Endometrial microvascular endothelial cells (primary cell): ENCODE measurements around the gene NR1H3. TPM values are rescaled to one million over a fixed set of nuclear protein-coding genes. Genes with fewer than 3 reads are reported as not detected.
"Not testable (repeated sequence)": the region's sequence is repeated elsewhere in the genome, so short reads cannot be mapped to it uniquely, and the experiment has no call there.

Experiments
- in situ Hi-C: cut with HindIII; loops from 2 replicates; pipeline ENCODE4 v1.10.0; 2017; ENCODE audit warnings: low sequenced_read_pairs, low pct_unique_long_range_greater_than_20kb; ENCODE audit errors: inconsistent ontology term
- total RNA-seq: library from RNA; depleted of rRNA; stranded (reverse); fragments of >200 nt; gene quantifications from one replicate; pipeline ENCODE4 v1.2.3, GENCODE V29; 2015; ENCODE audit errors: inconsistent ontology term

Gene NR1H3
- total RNA-seq, 1 donor from 2014 or later: 4.6 TPM

- in situ Hi-C loops: no loop called here
Measured at GRCh38 chr11:47285969-47286770, 28.4 kb downstream of the NR1H3 start.

- in situ Hi-C loops: no loop called here
Measured at GRCh38 chr11:47288066-47288465, 30.3 kb downstream of the NR1H3 start.

- in situ Hi-C loops: no loop called here
Measured at GRCh38 chr11:47289856-47290255, 32.1 kb downstream of the NR1H3 start.

- in situ Hi-C loops: no loop called here
Measured at GRCh38 chr11:47295385-47295784, 37.6 kb downstream of the NR1H3 start.

GRCh38 chr11:47296045-47296444 lies 38.2 kb downstream of the NR1H3 start:
- in situ Hi-C loops: no loop called here

- in situ Hi-C loops: no loop called here
Measured at GRCh38 chr11:47299078-47299477, 41.3 kb downstream of the NR1H3 start.

- in situ Hi-C loops: no loop called here
Measured at GRCh38 chr11:47302853-47303252, 45.1 kb downstream of the NR1H3 start.

- in situ Hi-C loops: no loop called here
Measured at GRCh38 chr11:47305734-47306483, 48.1 kb downstream of the NR1H3 start.

- in situ Hi-C loops: no loop called here
Measured at GRCh38 chr11:47306484-47306844, 48.7 kb downstream of the NR1H3 start.

- in situ Hi-C loops: no loop called here
Measured at GRCh38 chr11:47308050-47308823, 50.4 kb downstream of the NR1H3 start.

- in situ Hi-C loops: no loop called here
Measured at GRCh38 chr11:47314992-47315391, 57.2 kb downstream of the NR1H3 start.

- in situ Hi-C loops: not testable (repeated sequence)
Measured at GRCh38 chr11:47316501-47316900, 58.7 kb downstream of the NR1H3 start.

- in situ Hi-C loops: no loop called here
Measured at GRCh38 chr11:47317064-47317828, 59.5 kb downstream of the NR1H3 start.

- in situ Hi-C loops: no loop called here
Measured at GRCh38 chr11:47318166-47318565, 60.4 kb downstream of the NR1H3 start.

Other genes starting within 250 kb of the NR1H3 start
- 186 TPM for gene ARFGAP2, start 81.1 kb upstream of the NR1H3 start, total RNA-seq
- gene PACSIN3, start 71.6 kb upstream of the NR1H3 start, total RNA-seq: 12.0 TPM
- 84.0 TPM for gene DDB2, start 43.0 kb upstream of the NR1H3 start, total RNA-seq
- 72.4 TPM for gene ACP2, start 9.2 kb upstream of the NR1H3 start, total RNA-seq
- gene MADD, start 12.1 kb downstream of the NR1H3 start, total RNA-seq: 27.1 TPM
- not detected for gene MYBPC3, start 94.7 kb downstream of the NR1H3 start, total RNA-seq
- gene SPI1, start 120.6 kb downstream of the NR1H3 start, total RNA-seq: not detected
- 133 TPM for gene SLC39A13, start 150.6 kb downstream of the NR1H3 start, total RNA-seq
- gene PSMC3, start 168.4 kb downstream of the NR1H3 start, total RNA-seq: 238 TPM
- not detected for gene RAPSN, start 191.1 kb downstream of the NR1H3 start, total RNA-seq